ENCODE results near the gene NUTM2D.
"Not testable (repeated sequence)": the region's sequence is repeated elsewhere in the genome, so short reads cannot be mapped to it uniquely, and the experiment has no call there.

DNA sequence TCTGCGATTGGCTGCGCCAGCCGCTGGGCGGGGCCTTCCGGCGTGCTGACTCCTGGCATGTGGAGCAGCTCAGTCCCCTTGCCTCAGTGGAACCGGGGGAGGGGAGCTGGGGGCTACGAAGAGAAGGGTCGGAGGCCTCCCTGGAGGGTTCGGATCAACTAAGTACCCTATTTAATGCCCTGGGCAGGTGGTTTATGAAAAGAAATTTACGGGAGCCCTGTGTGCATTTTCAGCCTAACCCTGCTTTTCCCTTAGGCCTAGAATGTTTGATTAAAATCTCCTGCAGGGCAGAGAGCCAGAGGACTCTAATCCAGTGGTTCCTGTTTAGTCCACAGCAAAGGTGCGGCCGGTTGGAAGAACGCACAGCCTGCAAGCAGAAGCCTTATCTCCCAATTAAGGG lies 33.8 kb downstream of the NUTM2D start:
- TF ChIP-seq TBL1XR1 (IDR thresholded peaks at IDR 0.05; ENCODE audit: low read depth, low read length); RCOR1 (conservative IDR thresholded peaks at IDR 0.05; ENCODE audit: low read depth, low read length); SIN3A (IDR thresholded peaks at IDR 0.05; ENCODE audit: low read depth, low read length); EP300 (IDR thresholded peaks at IDR 0.05; ENCODE audit: borderline replicate concordance in 1 of 2, control insufficient read depth in 1 of 2, low read depth in 2 of 2, low read length in 2 of 2): not testable (repeated sequence)
- TF ChIP-seq, protein P1, sequence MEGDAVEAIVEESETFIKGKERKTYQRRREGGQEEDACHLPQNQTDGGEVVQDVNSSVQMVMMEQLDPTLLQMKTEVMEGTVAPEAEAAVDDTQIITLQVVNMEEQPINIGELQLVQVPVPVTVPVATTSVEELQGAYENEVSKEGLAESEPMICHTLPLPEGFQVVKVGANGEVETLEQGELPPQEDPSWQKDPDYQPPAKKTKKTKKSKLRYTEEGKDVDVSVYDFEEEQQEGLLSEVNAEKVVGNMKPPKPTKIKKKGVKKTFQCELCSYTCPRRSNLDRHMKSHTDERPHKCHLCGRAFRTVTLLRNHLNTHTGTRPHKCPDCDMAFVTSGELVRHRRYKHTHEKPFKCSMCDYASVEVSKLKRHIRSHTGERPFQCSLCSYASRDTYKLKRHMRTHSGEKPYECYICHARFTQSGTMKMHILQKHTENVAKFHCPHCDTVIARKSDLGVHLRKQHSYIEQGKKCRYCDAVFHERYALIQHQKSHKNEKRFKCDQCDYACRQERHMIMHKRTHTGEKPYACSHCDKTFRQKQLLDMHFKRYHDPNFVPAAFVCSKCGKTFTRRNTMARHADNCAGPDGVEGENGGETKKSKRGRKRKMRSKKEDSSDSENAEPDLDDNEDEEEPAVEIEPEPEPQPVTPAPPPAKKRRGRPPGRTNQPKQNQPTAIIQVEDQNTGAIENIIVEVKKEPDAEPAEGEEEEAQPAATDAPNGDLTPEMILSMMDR (IDR thresholded peaks at IDR 0.05 in 2 of 3, conservative IDR thresholded peaks at IDR 0.05 in 1 of 3; ENCODE audit: control insufficient read depth in 2 of 3, extremely low read depth in 1 of 3, insufficient read depth in 1 of 3, low read depth in 3 of 3, low read length in 3 of 3), result not testable (repeated sequence)
- TF ChIP-seq, protein P2, sequence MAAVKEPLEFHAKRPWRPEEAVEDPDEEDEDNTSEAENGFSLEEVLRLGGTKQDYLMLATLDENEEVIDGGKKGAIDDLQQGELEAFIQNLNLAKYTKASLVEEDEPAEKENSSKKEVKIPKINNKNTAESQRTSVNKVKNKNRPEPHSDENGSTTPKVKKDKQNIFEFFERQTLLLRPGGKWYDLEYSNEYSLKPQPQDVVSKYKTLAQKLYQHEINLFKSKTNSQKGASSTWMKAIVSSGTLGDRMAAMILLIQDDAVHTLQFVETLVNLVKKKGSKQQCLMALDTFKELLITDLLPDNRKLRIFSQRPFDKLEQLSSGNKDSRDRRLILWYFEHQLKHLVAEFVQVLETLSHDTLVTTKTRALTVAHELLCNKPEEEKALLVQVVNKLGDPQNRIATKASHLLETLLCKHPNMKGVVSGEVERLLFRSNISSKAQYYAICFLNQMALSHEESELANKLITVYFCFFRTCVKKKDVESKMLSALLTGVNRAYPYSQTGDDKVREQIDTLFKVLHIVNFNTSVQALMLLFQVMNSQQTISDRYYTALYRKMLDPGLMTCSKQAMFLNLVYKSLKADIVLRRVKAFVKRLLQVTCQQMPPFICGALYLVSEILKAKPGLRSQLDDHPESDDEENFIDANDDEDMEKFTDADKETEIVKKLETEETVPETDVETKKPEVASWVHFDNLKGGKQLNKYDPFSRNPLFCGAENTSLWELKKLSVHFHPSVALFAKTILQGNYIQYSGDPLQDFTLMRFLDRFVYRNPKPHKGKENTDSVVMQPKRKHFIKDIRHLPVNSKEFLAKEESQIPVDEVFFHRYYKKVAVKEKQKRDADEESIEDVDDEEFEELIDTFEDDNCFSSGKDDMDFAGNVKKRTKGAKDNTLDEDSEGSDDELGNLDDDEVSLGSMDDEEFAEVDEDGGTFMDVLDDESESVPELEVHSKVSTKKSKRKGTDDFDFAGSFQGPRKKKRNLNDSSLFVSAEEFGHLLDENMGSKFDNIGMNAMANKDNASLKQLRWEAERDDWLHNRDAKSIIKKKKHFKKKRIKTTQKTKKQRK (IDR thresholded peaks at IDR 0.05; ENCODE audit: low read depth, low read length), result not testable (repeated sequence)
- TF ChIP-seq, protein P3, sequence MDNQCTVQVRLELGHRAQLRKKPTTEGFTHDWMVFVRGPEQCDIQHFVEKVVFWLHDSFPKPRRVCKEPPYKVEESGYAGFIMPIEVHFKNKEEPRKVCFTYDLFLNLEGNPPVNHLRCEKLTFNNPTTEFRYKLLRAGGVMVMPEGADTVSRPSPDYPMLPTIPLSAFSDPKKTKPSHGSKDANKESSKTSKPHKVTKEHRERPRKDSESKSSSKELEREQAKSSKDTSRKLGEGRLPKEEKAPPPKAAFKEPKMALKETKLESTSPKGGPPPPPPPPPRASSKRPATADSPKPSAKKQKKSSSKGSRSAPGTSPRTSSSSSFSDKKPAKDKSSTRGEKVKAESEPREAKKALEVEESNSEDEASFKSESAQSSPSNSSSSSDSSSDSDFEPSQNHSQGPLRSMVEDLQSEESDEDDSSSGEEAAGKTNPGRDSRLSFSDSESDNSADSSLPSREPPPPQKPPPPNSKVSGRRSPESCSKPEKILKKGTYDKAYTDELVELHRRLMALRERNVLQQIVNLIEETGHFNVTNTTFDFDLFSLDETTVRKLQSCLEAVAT (IDR thresholded peaks at IDR 0.05), result not testable (repeated sequence)

Data from GM12878 (cell line).